HL-60 (cell line): ENCODE data around the gene SIMC1.
"Not testable (repeated sequence)": the region's sequence is repeated elsewhere in the genome, so short reads cannot be mapped to it uniquely, and the experiment has no call there.

Source experiments
- GABPA ChIP-seq: IDR thresholded peaks from 2 replicates; pipeline ENCODE4 v1.6.1; 2012; ENCODE audit warnings: low read depth
- POLR2AphosphoS5 ChIP-seq: IDR thresholded peaks from 2 replicates; pipeline ENCODE4 v1.6.1; 2012; ENCODE audit warnings: low read depth
- REST ChIP-seq: IDR thresholded peaks from 2 replicates; pipeline ENCODE4 v1.6.1; 2012; ENCODE audit warnings: low read depth; ENCODE audit not compliant: insufficient replicate concordance
- SPI1 ChIP-seq: IDR thresholded peaks from 2 replicates; pipeline ENCODE4 v1.6.1; 2012; ENCODE audit warnings: low read depth, mild to moderate bottlenecking, borderline replicate concordance
- TF ChIP-seq, protein P1 (sequence below): IDR thresholded peaks from one replicate; pipeline ENCODE4 v1.5.1; 2011; ENCODE audit warnings: low read length, control low read depth, inconsistent platforms; ENCODE audit not compliant: insufficient read depth

- TF ChIP-seq GABPA, POLR2AphosphoS5, SPI1, REST: not testable (repeated sequence)
- TF ChIP-seq, protein P1, sequence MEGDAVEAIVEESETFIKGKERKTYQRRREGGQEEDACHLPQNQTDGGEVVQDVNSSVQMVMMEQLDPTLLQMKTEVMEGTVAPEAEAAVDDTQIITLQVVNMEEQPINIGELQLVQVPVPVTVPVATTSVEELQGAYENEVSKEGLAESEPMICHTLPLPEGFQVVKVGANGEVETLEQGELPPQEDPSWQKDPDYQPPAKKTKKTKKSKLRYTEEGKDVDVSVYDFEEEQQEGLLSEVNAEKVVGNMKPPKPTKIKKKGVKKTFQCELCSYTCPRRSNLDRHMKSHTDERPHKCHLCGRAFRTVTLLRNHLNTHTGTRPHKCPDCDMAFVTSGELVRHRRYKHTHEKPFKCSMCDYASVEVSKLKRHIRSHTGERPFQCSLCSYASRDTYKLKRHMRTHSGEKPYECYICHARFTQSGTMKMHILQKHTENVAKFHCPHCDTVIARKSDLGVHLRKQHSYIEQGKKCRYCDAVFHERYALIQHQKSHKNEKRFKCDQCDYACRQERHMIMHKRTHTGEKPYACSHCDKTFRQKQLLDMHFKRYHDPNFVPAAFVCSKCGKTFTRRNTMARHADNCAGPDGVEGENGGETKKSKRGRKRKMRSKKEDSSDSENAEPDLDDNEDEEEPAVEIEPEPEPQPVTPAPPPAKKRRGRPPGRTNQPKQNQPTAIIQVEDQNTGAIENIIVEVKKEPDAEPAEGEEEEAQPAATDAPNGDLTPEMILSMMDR, result not testable (repeated sequence)
Observed at GRCh38 chr5:176198299-176198698, 39.9 kb upstream of the SIMC1 start.
